K562 (cell line): ENCODE measurements around the gene TMEM273. TPM values are rescaled to one million over a fixed set of nuclear protein-coding genes. Genes with fewer than 3 reads are reported as not detected.

Source experiments
- ATF3 ChIP-seq, 2 experiments: fragments of 450-650 bp in 1 of 2; sonication (generic) in 1 of 2; formaldehyde crosslinking in 1 of 2; IDR thresholded peaks in 1 of 2; conservative IDR thresholded peaks in 1 of 2; 2 replicates each; pipeline versions ENCODE4 v1.6.1 to v1.8.1; 2016 to 2023; ENCODE audit warnings: mild to moderate bottlenecking in 2 of 2, moderate library complexity in 2 of 2, inconsistent platforms in 1 of 2, missing genetic modification reagents in 1 of 2
- CEBPB ChIP-seq: fragments of 450-650 bp; IDR thresholded peaks from 2 replicates; pipeline ENCODE4 v1.6.1; 2016; ENCODE audit warnings: missing genetic modification characterization, missing compliant biosample characterization
- CXXC5 ChIP-seq: fragments of 250-450 bp; sonication (Bioruptor Pico); IDR thresholded peaks from 2 replicates; pipeline ENCODE4 v1.8.0; 2022; ENCODE audit warnings: inconsistent platforms, mild to moderate bottlenecking, moderate library complexity
- ELF4 ChIP-seq: fragments of 450-650 bp; formaldehyde crosslinking; IDR thresholded peaks from 2 replicates; pipeline ENCODE4 v1.4.0; 2022; ENCODE audit warnings: missing genetic modification characterization
- EP300 ChIP-seq: IDR thresholded peaks from 2 replicates; pipeline ENCODE4 v1.6.1; 2012; ENCODE audit warnings: low read length, improper control_type of control experiment
- ESRRA ChIP-seq: fragments of 450-650 bp; IDR thresholded peaks from 2 replicates; pipeline ENCODE4 v1.6.1; 2014; ENCODE audit warnings: low read depth, mild to moderate bottlenecking, moderate library complexity, borderline replicate concordance
- FOXK2 ChIP-seq, 2 experiments: fragments of 450-650 bp; IDR thresholded peaks in 1 of 2; conservative IDR thresholded peaks in 1 of 2; 2 replicates each; pipeline ENCODE4 v1.6.1; 2016; ENCODE audit warnings: low read depth in 2 of 2, mild to moderate bottlenecking in 1 of 2
- JUND ChIP-seq, 2 experiments: IDR thresholded peaks; 2 replicates in 1 of 2; 3 replicates in 1 of 2; pipeline ENCODE4 v1.6.1; 2011; ENCODE audit warnings: borderline replicate concordance in 2 of 2, low read depth in 2 of 2, low read length in 2 of 2, improper control_type of control experiment in 1 of 2, missing biosample characterization in 1 of 2, missing genetic modification characterization in 1 of 2, missing genetic modification reagents in 1 of 2
- LEF1 ChIP-seq: fragments of 450-650 bp; IDR thresholded peaks from 2 replicates; pipeline ENCODE4 v1.6.1; 2016; ENCODE audit warnings: mild to moderate bottlenecking
- MEIS2 ChIP-seq: fragments of 450-650 bp; IDR thresholded peaks from 2 replicates; pipeline ENCODE4 v1.6.1; 2014; ENCODE audit warnings: mild to moderate bottlenecking; ENCODE audit not compliant: partially characterized antibody
- MITF ChIP-seq: IDR thresholded peaks from 2 replicates; pipeline ENCODE4 v1.6.1; 2014; ENCODE audit warnings: antibody characterized with exemption
- MYBL2 ChIP-seq, 2 experiments: fragments of 450-650 bp in 1 of 2; sonication (generic) in 1 of 2; formaldehyde crosslinking in 1 of 2; IDR thresholded peaks; 2 replicates each; pipeline versions ENCODE4 v1.6.1 to v1.8.1; 2017 to 2022; ENCODE audit warnings: borderline replicate concordance in 1 of 2, inconsistent platforms in 1 of 2, low read depth in 1 of 2, mild to moderate bottlenecking in 1 of 2, missing genetic modification reagents in 1 of 2, moderate library complexity in 1 of 2
- NBN ChIP-seq: fragments of 450-650 bp; IDR thresholded peaks from 2 replicates; pipeline ENCODE4 v1.6.1; 2016; ENCODE audit warnings: low read depth, mild to moderate bottlenecking
- PKNOX1 ChIP-seq: fragments of 450-650 bp; IDR thresholded peaks from 2 replicates; pipeline ENCODE4 v1.6.1; 2016
- SMAD1 ChIP-seq: fragments of 150-350 bp; IDR thresholded peaks from 2 replicates; pipeline ENCODE4 v1.6.1; 2014; ENCODE audit warnings: low read length, low read depth; ENCODE audit not compliant: partially characterized antibody
- SMARCA4 ChIP-seq: fragments of 450-650 bp; IDR thresholded peaks from 2 replicates; pipeline ENCODE4 v1.6.1; 2016
- TRIM24 ChIP-seq, 2 experiments: fragments of 450-650 bp; IDR thresholded peaks; 2 replicates each; pipeline ENCODE4 v1.6.1; 2016
- ZNF134 ChIP-seq: fragments of 250-450 bp; sonication (Bioruptor Pico); conservative IDR thresholded peaks from 2 replicates; pipeline ENCODE4 v1.4.0; 2020
- ZNF592 ChIP-seq: fragments of 450-650 bp; IDR thresholded peaks from 2 replicates; pipeline ENCODE4 v1.6.1; 2017; ENCODE audit warnings: antibody characterized with exemption, mild to moderate bottlenecking
- polyA plus RNA-seq, 8 experiments: library from polyadenylated mRNA; depleted of rRNA in 4 of 8; stranded (reverse) in 5 of 8; unstranded in 3 of 8; fragments of >200 nt; fragmentation: Nextera tagmentation in 2 of 8; fragmentation: Illumina TruSeq in 1 of 8; extraction: Ambion mirVana in 2 of 8; extraction: Trizol in 1 of 8; gene quantifications; 2 replicates each; pipeline versions ENCODE4 v1.2.1 to v1.2.3, GENCODE V29; 2011 to 2014; ENCODE audit warnings: inconsistent platforms in 1 of 8, missing spikeins in 1 of 8
- total RNA-seq, 7 experiments: library from RNA; depleted of rRNA in 6 of 7; stranded (reverse); fragments of >200 nt in 6 of 7; fragmentation: Illumina TruSeq in 2 of 7; extraction: Trizol in 2 of 7; gene quantifications; 2 replicates each; pipeline versions ENCODE4 v1.2.1 to v1.2.3, GENCODE V29; 2011 to 2021; ENCODE audit warnings: low replicate concordance in 1 of 7

Gene TMEM273
- total and polyA plus RNA-seq, 9 of the 15 experiments (the other 6 are each of a cell fraction or from before 2014, with no cell fraction given), result 39.2 to 131 (median 95.6) TPM

GRCh38 chr10:49200854-49201253, 12.7 kb upstream of the TMEM273 start (continued):
- 0 out of 2 replicates have a peak, but pooled peaks have one; percentile 31 for TF ChIP-seq JUND (IDR thresholded peaks at IDR 0.05; ENCODE audit: borderline replicate concordance, low read depth, low read length)
- no peak for TF ChIP-seq JUND (tag; IDR thresholded peaks at IDR 0.05; ENCODE audit: borderline replicate concordance, low read depth, low read length)
- 0 out of 2 replicates have a peak, but pooled peaks have one; percentile 51 for TF ChIP-seq NBN
- peak; percentile 54; the same call in 1 of the 2 replicates for TF ChIP-seq MITF
- TF ChIP-seq SMARCA4, result peak; percentile 60
- TF ChIP-seq CXXC5 (CRISPR knock-in tag), result peak; percentile 45; the same call in 1 of the 2 replicates
- TF ChIP-seq CEBPB (tag), result peak; percentile 76
- peak; percentile 82 for TF ChIP-seq ESRRA
- peak; percentile 76 for TF ChIP-seq LEF1
- peak; percentile 15; the same call in 1 of the 2 replicates for TF ChIP-seq ATF3 (IDR thresholded peaks at IDR 0.05)
- no peak for TF ChIP-seq ATF3 (CRISPR knock-in tag; conservative IDR thresholded peaks at IDR 0.05)
- TF ChIP-seq TRIM24 (IDR thresholded peaks at IDR 0.05), result peak in 1 of 2 experiments; percentile 49; a peak in 1 of 4 replicates
- TF ChIP-seq MEIS2, result peak; percentile 99
- 0 out of 4 replicates have a peak, but pooled peaks of 1 of the 2 experiments have one; percentile 26 for TF ChIP-seq FOXK2 (conservative IDR thresholded peaks at IDR 0.05 in 1 of 2, IDR thresholded peaks at IDR 0.05 in 1 of 2; ENCODE audit: low read depth in 2 of 2)
- no peak for TF ChIP-seq ELF4 (CRISPR knock-in tag)
- no peak for TF ChIP-seq SMAD1
- TF ChIP-seq PKNOX1, result peak; percentile 91
- TF ChIP-seq EP300, result peak; percentile 62
- TF ChIP-seq ZNF134 (CRISPR knock-in tag), result no peak
- TF ChIP-seq MYBL2 (IDR thresholded peaks at IDR 0.05; ENCODE audit: low read depth), result peak; percentile 79
- TF ChIP-seq MYBL2 (CRISPR knock-in tag; IDR thresholded peaks at IDR 0.05; ENCODE audit: borderline replicate concordance), result no peak
- peak; percentile 37; the same call in 1 of the 2 replicates for TF ChIP-seq ZNF592
- TF ChIP-seq, all 486 proteins: peak for 31
